Measurements from ENCODE around the gene ART5.

DNA sequence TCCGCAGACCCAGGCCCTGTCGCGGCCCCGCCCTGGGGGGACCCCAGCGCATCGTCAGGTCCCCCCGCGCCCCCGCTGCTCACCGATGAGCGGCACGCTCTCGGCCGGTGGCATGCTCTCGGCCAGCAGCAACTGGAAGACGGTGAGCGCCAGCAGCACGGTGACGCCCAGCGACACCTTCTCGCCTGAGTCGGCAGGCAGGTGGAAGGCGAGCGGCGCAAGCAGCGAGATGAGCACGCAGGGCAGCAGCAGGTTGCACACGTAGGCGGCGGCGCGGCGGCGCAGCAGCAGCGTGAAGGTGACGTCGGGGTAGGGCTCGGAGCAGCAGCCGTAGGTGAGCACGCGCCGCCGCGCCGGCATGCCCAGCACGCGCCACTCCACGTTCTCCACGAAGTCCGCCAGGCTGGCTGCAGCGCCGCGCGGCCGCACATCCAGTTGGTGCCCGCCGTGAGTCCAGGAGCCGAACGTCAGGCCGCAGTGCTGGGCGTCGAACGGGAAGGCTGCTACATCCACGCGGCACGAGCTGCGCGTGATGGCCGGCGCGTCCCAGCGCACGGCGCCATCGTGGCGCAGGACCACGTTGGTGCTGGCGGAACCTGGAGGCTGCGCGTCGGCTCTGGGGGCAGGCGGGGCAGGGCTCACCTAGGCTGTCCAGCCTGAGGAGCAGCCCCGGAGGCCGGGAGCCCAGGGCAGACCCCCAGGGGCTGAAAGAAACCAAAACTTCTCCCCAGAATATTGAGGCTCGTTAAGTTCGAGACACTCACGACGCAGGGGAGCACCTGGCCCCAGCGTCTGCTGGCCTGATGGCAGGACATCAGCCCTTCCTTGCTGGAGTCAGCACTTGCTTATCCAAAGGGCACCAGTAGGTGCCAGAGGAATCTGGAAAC, 25.6 kb upstream of the ART5 start:
- TF ChIP-seq, protein P1, sequence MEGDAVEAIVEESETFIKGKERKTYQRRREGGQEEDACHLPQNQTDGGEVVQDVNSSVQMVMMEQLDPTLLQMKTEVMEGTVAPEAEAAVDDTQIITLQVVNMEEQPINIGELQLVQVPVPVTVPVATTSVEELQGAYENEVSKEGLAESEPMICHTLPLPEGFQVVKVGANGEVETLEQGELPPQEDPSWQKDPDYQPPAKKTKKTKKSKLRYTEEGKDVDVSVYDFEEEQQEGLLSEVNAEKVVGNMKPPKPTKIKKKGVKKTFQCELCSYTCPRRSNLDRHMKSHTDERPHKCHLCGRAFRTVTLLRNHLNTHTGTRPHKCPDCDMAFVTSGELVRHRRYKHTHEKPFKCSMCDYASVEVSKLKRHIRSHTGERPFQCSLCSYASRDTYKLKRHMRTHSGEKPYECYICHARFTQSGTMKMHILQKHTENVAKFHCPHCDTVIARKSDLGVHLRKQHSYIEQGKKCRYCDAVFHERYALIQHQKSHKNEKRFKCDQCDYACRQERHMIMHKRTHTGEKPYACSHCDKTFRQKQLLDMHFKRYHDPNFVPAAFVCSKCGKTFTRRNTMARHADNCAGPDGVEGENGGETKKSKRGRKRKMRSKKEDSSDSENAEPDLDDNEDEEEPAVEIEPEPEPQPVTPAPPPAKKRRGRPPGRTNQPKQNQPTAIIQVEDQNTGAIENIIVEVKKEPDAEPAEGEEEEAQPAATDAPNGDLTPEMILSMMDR (IDR thresholded peaks at IDR 0.05; ENCODE audit: low read length) = no peak
- no peak for TF ChIP-seq EZH2 (IDR thresholded peaks at IDR 0.05; ENCODE audit: borderline replicate concordance, low read length)
